Stimulated activated CD8-positive, alpha-beta memory T cell treated with anti-CD3 and anti-CD28 coated beads, Interleukin-7, amount 100 ng/mL, for 1 hour (primary cell): Measurements from ENCODE around the gene GBF1.
A peak's percentile ranks its signal among the peaks of the same experiment; 100 is the strongest.

ENCODE experiments used
- DNase-seq, 2 donors: peaks; one replicate each; pipeline ENCODE4 v3.0.0-alpha.2; 2020; ENCODE audit warnings: low read depth in 2 of 2

The GBF1 gene

DNA sequence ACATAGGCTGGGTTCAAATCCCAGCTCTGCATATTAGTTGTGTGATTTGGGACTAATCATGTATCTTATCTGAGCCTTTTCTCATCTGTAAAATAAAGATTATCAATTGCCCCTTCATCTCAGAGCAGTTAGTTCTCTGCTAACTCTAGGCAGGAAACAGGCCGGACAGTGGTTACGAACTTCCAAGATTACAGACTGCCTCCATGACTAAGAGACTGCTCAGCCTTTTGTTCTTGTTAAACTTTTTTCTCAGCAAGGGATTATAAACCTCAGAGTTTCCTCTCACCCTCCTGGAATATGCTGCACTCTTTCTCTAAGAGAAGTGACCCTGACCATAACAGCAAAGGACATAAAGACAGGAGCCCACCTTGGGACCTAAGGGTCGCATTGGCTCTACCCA, 97.6 kb downstream of the GBF1 start:
- no peak for DNase-seq

GRCh38 chr10:102344067-102344466, 98.7 kb downstream of the GBF1 start:
- no peak for DNase-seq

- DNase-seq: no peak
Measured at GRCh38 chr10:102347236-102347828, 102.0 kb downstream of the GBF1 start.

DNA sequence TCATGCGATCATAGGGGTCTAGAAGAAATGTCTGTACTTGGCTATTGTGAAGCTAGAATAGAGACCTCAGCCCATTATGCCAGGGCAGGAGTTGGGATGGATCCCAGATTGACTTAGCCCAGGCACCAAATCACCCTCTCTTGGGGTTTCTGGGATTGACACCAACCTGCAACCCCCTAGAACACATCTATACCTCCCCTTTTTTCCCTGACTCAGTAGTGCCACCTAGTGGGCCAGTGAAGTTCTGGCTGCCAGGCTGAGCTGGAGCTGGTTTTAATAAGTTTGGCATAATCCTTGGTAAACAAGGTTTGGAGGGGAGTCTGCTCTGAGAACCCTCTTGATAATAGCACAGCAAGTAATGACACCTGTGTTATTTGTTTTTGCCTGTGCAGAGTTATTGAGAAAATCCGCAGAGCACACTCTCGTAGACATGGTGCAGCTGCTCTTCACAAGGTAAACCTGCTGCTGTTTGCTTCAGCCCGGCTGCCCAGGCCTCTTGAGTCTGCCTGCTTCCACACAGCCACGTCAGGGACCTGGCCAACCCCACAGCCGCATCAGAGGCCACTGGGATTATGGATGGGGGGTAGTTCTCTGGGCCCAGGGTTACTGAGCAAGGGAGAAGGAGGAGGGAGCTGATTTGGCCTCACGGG, 106.9 kb downstream of the GBF1 start:
- DNase-seq: peak; percentile 42 to 64

DNA sequence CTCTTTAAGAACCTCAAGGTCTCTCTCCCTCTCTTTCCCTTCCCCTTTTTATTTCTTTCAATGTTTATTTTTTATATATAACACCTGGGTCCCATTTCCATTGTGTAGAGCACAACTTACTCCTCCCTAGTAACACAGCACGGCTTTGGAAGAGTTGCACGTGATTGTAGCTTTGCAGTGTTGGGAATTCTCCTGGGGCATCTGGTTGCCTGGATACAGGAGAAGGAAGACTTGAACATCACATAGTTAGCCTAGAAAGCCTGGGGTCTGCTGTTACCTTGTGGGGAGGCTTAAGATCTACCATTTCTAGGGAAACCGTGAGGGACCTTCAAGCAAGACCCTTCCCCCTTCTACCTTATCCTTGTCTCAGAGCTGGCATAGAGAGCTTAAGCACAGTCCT, 109.1 kb downstream of the GBF1 start:
- no peak for DNase-seq

DNA sequence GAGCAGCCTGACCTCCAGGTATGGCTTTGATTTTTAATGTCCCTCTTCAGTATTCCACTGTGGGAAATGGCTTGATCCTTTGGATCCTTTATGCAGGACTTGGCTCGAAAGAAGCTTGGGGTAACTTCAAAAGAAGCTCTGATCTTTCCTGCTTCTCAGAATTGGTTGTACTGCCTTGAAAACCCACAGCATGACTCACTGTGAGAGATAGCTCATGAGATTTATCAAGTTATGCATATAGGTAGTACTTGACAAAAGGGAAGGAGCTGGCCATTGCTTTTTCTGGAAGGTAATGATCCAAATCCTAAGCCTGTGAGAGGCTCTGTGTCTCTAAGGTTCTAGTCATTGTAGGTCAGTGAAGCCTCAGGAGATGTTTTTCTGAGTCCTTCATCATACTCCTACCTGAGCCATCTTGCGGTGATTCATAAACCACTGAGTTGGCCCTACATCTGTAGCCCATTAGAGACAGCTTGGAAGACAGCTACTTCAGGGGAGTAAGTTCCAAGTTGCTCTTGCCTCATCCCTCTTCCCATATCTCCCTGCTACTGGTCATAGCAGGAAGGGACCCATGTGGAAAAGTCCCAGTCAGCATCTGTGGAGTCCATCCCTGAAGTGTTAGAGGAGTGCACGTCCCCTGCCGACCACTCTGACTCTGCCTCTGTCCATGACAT, 113.5 kb downstream of the GBF1 start:
- DNase-seq: no peak

- DNase-seq: no peak
Measured at GRCh38 chr10:102367441-102367840, 122.1 kb downstream of the GBF1 start.

GRCh38 chr10:102368077-102368476, 122.7 kb downstream of the GBF1 start:
- no peak for DNase-seq

DNA sequence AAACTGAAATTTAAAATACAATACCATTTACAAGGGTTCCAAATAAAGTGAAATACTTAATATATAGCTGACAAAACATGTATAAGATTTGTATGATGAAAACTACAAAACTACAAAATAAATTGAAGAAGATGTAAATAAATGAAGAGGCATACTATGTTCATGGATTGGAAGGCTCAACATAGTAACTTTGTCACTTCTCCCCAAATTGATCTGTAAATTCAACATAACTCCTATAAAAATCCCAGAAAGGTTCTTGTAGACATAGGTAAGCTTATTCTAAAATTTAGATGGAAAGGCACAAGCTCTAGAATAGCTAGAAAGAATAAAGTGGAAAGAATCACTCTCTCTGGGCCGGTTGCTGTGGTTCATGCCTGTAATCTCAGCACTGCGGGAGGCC, 126.0 kb downstream of the GBF1 start:
- DNase-seq: no peak

- no peak for DNase-seq
Measured at GRCh38 chr10:102375250-102375649, 129.9 kb downstream of the GBF1 start.

DNA sequence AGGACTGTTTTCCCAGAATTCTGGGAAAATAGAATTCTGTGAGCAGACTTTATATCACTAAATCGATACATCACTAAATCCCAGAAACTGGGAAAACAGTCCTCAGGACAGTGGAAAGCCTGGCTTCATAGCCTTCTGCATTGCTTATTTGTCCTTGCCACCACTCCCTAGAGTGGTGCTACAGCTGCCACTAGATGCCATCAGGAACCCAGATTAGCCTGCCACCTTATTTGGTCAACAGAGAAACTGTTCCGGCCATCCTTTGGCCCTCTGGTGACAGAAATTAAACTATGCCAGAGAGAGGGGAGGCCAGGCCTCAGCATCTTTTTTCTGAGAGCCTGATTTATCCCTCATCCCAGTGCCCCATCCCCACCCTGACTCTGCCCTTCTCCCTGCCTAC, 130.5 kb downstream of the GBF1 start:
- DNase-seq: no peak

DNA sequence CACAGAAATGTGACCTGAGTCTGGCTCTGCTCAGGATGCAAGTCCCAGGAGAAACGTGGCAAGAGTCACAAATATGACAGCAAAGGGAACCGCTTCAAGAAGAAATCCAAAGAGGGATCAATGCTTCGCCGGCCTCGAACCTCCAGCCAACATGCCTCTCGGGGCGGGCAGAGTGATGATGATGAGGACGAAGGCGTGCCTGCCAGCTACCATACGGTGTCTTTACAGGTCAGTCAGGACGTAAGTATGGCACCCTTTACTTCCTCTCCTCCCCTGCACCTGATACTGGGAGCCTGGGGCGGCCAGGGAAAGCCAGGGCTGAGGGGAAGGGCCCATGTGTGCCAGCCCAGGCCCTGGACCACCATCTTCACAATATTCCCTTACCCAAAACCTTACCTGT, 131.6 kb downstream of the GBF1 start:
- no peak for DNase-seq

GRCh38 chr10:102379383-102379782, 134.1 kb downstream of the GBF1 start:
- no peak for DNase-seq

GRCh38 chr10:102381983-102382382, 136.7 kb downstream of the GBF1 start:
- no peak for DNase-seq

DNA sequence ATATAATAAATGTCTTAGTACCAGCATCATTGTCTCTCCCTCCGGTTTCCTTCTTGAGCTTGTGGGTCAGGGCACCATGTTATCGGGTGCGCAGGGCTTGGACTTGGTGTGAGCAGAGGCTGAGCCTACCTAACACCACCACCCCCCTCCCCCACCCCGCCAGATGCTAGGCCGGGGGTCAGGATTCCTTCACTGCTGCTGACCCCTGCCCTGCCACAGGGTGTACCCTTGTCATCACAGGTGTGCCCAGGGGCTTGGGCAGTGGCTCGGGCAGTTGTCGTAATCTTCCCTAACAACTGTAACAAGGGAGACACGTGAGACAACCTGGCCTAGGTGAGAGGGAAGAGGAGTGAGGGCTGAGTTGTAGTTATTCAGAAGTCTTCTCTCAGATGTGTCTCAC, 137.5 kb downstream of the GBF1 start:
- DNase-seq: no peak

GRCh38 chr10:102384053-102384452, 138.7 kb downstream of the GBF1 start:
- DNase-seq: no peak

GRCh38 chr10:102384606-102385429, 139.5 kb downstream of the GBF1 start:
- DNase-seq: no peak

GRCh38 chr10:102389894-102390293, 144.6 kb downstream of the GBF1 start:
- DNase-seq: no peak

DNA sequence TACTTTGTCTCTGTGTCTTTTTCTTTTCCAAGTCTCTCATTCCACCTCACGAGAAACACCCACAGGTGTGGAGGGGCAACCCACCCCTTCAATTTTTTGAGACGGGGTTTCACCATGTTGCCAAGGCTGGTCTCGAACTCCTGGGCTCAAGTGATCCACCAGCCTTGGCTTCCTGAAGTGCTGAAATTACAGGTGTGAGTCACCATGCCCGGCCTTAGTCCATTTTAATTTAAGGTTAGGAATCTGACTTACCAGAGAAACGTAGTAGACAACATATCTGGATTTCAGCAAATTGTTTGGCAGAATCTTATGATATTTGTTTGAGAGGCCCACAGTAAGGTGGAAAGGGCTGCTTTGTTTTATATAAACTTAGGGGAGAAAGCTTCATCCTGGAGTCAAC, 147.0 kb downstream of the GBF1 start:
- no peak for DNase-seq

DNA sequence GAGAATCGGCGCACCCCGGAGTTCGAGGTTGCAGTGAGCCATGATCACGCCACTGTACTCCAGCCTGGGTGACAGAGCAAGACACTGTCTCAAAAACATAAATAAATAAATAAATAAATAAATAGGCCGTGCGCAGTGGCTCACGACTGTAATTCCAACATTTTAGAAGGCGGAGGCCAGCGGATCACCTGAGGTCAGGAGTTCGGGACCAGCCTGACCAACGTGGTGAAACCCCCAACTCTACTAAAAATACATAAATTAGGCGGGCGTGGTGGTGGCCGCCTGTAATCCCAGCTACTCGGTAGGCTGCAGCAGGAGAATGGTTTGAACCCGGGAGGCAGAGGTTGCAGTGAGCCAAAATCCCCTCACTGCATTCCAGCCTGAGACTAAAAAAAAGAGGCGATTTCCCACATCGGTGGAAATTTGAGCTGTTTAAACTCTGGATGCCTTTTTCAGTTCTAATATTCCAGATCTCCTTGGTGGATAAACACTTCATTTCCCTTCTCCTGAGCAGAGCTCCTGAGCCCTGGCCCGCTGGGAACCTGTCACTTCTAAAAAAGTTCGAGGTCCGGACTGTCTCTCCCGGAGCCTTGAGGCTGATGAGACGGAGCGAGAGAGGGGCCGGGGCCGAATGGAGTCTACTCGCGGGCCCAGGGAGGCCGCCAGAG, 148.2 kb downstream of the GBF1 start:
- no peak for DNase-seq

DNA sequence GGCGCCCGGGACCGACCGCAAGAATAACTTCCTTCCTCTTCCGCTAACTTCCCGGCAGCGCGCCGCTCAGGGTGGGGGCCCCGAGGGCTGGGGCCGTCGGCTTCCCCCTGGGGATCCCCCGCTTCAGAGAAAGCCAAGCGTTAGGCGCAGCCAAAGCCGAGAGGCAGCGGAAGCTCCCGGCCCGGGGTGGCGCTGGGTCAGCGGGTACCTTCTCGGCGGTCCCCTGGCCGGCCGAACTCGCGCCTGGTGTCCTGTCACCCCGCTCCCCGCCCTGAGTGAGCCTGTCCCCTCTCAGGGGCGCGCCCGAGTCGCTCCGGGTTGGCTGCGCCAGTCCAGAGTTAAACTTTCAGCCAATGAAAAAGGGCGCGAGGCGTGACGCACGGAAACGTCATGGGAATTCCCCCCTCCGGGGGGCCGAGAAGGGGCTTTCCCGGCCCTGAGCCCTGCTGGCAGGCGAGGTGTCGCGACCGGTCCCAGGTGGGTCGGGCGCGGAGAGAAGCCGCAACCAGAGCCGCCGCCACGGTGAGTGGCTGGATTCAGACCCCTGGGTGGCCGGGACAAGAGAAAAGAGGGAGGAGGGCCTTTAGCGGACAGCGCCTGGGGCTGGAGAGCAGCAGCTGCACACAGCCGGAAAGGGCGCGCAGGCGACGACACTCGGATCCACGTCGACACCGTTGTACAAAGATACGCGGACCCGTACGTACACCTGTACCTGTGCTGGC, 148.9 kb downstream of the GBF1 start:
- DNase-seq: peak; percentile 99
